Activated CD4-positive, alpha-beta T cell treated with anti-CD3 and anti-CD28 coated beads for 36 hours (primary cell): Measurements from ENCODE around the gene FSTL5. TPM values are rescaled to one million over a fixed set of nuclear protein-coding genes. Genes with fewer than 3 reads are reported as not detected.

ENCODE experiments used
- ATAC-seq: fragments of 200-7000 bp; cut with Tn5 transposase; one replicate; pipeline ENCODE4 v1.10.0; 2021; ENCODE audit warnings: mild to moderate bottlenecking, moderate library complexity
- CTCF ChIA-PET: fragments of 350-600 bp; sonication (Branson Sonifier 250); formaldehyde crosslinking; loops from one replicate; lab custom pipeline; 2021; ENCODE audit warnings: antibody characterized with exemption; lab: Charles Lee
- POLR2A ChIA-PET: fragments of 350-600 bp; sonication (Branson Sonifier 250); formaldehyde crosslinking; loops from one replicate; lab custom pipeline; 2021; ENCODE audit warnings: antibody characterized with exemption, inconsistent platforms; lab: Charles Lee
- DNase-seq: peaks from one replicate; pipeline ENCODE4 v3.0.0-alpha.2; 2020
- H3K27ac Mint-ChIP-seq: one replicate; pipeline ENCODE4 v1.8.0; 2021; ENCODE audit warnings: mixed read lengths
- H3K27me3 Mint-ChIP-seq: one replicate; pipeline ENCODE4 v1.8.0; 2021; ENCODE audit warnings: mixed read lengths
- H3K36me3 Mint-ChIP-seq: one replicate; pipeline ENCODE4 v1.8.0; 2021; ENCODE audit warnings: low read depth, mixed read lengths
- H3K4me1 Mint-ChIP-seq: one replicate; pipeline ENCODE4 v1.8.0; 2021; ENCODE audit warnings: mixed read lengths
- H3K4me3 Mint-ChIP-seq: one replicate; pipeline ENCODE4 v1.8.0; 2021; ENCODE audit warnings: mild to moderate bottlenecking, moderate library complexity, mixed read lengths
- H3K9me3 Mint-ChIP-seq: one replicate; pipeline ENCODE4 v1.8.0; 2021; ENCODE audit warnings: low read depth, mixed read lengths
- intact Hi-C, 2 experiments: fragments of 100-400 bp; cut with DNase I in 1 of 2; cut with micrococcal nuclease in 1 of 2; formaldehyde crosslinking; loops; one replicate each; pipeline versions ENCODE4 v1.14.2 to v1.15.1; 2022 to 2024; cut with DNase I, micrococcal nuclease
- total RNA-seq, 2 experiments: library from RNA; stranded (reverse); gene quantifications; one replicate each; pipeline ENCODE4 v1.2.3, GENCODE V29; 2021

The FSTL5 gene
- total RNA-seq, 2 experiments from 2014 or later, result not detected

- Mint-ChIP-seq H3K9me3 (peaks cover 5% of the 10 kb centered on the region), H3K4me1 (no peaks in the 10 kb centered on the region), H3K36me3 (no peaks in the 10 kb centered on the region), H3K27me3 (no peaks in the 10 kb centered on the region), H3K4me3 (no peak overlapping the region), H3K27ac (no peak overlapping the region)
- intact Hi-C loops, result no loop called here
- DNase-seq, result no peak
- CTCF ChIA-PET, result no interaction called here
- POLR2A ChIA-PET, result no interaction called here
- no peak for ATAC-seq
These were observed 500.0 kb downstream of the FSTL5 start for GRCh38 chr4:161663844-161664243.

DNA sequence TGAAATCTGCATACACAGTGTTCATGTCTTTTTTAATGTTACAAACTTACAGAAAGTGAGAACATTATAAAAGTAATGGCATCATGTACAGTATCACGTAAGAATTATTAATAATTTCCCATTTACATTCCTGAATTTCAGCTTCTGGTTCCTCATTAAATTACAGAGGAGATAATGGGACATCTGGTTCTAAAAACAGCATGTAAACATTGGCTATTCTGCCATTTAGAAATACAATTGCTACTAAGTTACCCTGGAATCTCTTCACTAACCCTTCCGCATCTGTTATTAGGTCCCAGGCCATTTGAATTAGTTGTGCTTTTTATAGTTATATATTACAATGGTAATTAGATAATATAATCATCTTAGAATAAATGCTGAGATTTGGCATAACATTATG lies 505.1 kb downstream of the FSTL5 start:
- H3K4me1 Mint-ChIP-seq, result no peaks in the 10 kb centered on the region
- no peaks in the 10 kb centered on the region for H3K27me3 Mint-ChIP-seq
- DNase-seq, result no peak
- no peak for ATAC-seq
- peaks cover 5% of the 10 kb centered on the region for H3K9me3 Mint-ChIP-seq
- H3K36me3 Mint-ChIP-seq, result no peaks in the 10 kb centered on the region
- CTCF ChIA-PET, result no interaction called here
- intact Hi-C loops, result no loop called here
- no peak overlapping the region for H3K4me3 Mint-ChIP-seq
- POLR2A ChIA-PET, result no interaction called here
- H3K27ac Mint-ChIP-seq, result no peak overlapping the region

DNA sequence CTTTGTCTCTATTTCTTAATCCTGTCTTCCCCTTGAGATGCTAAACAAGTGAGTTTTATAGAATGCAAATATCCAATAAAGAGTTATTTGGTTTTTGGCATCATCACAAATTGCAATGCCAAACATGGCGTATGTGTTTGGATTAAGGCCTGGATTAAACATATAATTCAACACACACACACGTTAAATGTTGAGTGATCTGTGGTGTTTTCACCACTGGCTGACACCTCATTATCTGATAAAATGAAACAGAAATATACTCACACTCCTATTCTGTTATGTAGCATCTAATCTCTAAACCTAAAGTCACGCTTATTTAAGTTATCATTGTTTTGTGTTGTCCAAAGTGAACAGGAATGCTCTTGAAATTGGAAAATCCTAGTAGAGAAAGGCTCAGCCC lies 506.2 kb downstream of the FSTL5 start:
- H3K27ac Mint-ChIP-seq, result no peak overlapping the region
- no peaks in the 10 kb centered on the region for H3K27me3 Mint-ChIP-seq
- ATAC-seq (no peak), DNase-seq (no peak)
- ChIA-PET POLR2A (no interaction called here), CTCF (no interaction called here)
- peaks cover 6% of the 10 kb centered on the region for H3K9me3 Mint-ChIP-seq
- intact Hi-C loops, result no loop called here
- H3K4me1 Mint-ChIP-seq, result no peaks in the 10 kb centered on the region
- no peak overlapping the region for H3K4me3 Mint-ChIP-seq
- no peaks in the 10 kb centered on the region for H3K36me3 Mint-ChIP-seq

GRCh38 chr4:161656594-161656993 lies 507.2 kb downstream of the FSTL5 start:
- Mint-ChIP-seq H3K4me3 (no peak overlapping the region), H3K4me1 (no peaks in the 10 kb centered on the region), H3K9me3 (peaks cover 6% of the 10 kb centered on the region), H3K36me3 (no peaks in the 10 kb centered on the region), H3K27me3 (no peaks in the 10 kb centered on the region), H3K27ac (no peak overlapping the region)
- DNase-seq, result no peak
- CTCF ChIA-PET, result no interaction called here
- intact Hi-C loops, result no loop called here
- POLR2A ChIA-PET, result no interaction called here
- no peak for ATAC-seq

- ChIA-PET CTCF (interaction anchor here (1.1 kb wide), 1 partner anchor 16 kb away, joined by 4 read pairs; no protein-coding TSS in a partner anchor), POLR2A (interaction anchor here (0.6 kb wide), 1 partner anchor 1644 kb away, joined by 3 read pairs; no protein-coding TSS in a partner anchor)
- Mint-ChIP-seq H3K27me3 (no peaks in the 10 kb centered on the region), H3K36me3 (no peaks in the 10 kb centered on the region), H3K4me3 (no peak overlapping the region), H3K4me1 (no peaks in the 10 kb centered on the region), H3K9me3 (peaks cover 4% of the 10 kb centered on the region), H3K27ac (no peak overlapping the region)
- no peak for DNase-seq
- ATAC-seq, result no peak
- intact Hi-C loops, result no loop called here
These were observed 508.7 kb downstream of the FSTL5 start for GRCh38 chr4:161655148-161655547.

GRCh38 chr4:161653697-161654096 lies 510.1 kb downstream of the FSTL5 start:
- Mint-ChIP-seq H3K36me3 (no peaks in the 10 kb centered on the region), H3K27ac (no peak overlapping the region), H3K4me1 (no peaks in the 10 kb centered on the region), H3K27me3 (no peaks in the 10 kb centered on the region), H3K4me3 (no peak overlapping the region), H3K9me3 (peaks cover 9% of the 10 kb centered on the region)
- POLR2A ChIA-PET, result no interaction called here
- DNase-seq (no peak), ATAC-seq (no peak)
- intact Hi-C loops, result no loop called here
- CTCF ChIA-PET, result no interaction called here

- Mint-ChIP-seq H3K9me3 (peaks cover 8% of the 10 kb centered on the region), H3K4me1 (no peaks in the 10 kb centered on the region), H3K27ac (no peak overlapping the region), H3K36me3 (no peaks in the 10 kb centered on the region), H3K4me3 (no peak overlapping the region), H3K27me3 (no peaks in the 10 kb centered on the region)
- intact Hi-C loops, result no loop called here
- CTCF ChIA-PET, result no interaction called here
- ATAC-seq (no peak), DNase-seq (no peak)
- POLR2A ChIA-PET, result no interaction called here
These were observed 512.2 kb downstream of the FSTL5 start for GRCh38 chr4:161651586-161651985.

DNA sequence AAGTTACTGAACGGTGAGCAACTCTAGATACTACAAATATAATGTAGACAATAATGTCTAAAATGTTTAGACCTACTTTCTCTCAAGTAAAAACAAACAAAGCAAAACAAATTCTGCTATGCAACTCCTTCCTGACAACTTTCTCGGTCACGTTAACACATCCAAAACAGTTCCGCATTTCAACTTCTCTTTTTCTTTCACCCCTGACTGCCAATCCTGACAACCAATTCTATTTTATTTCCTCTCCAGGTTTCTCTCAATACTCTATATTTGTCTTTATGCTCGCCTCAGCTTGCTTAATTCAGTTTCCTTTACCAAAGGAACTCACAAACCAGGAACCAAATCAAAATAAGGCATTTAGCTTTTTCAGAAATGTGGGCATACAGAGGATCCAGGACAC lies 513.0 kb downstream of the FSTL5 start:
- ChIA-PET POLR2A (no interaction called here), CTCF (no interaction called here)
- intact Hi-C loops, result no loop called here
- Mint-ChIP-seq H3K4me3 (no peak overlapping the region), H3K36me3 (no peaks in the 10 kb centered on the region), H3K4me1 (no peaks in the 10 kb centered on the region), H3K27me3 (no peaks in the 10 kb centered on the region), H3K27ac (no peak overlapping the region), H3K9me3 (peaks cover 8% of the 10 kb centered on the region)
- DNase-seq (no peak), ATAC-seq (no peak)

DNA sequence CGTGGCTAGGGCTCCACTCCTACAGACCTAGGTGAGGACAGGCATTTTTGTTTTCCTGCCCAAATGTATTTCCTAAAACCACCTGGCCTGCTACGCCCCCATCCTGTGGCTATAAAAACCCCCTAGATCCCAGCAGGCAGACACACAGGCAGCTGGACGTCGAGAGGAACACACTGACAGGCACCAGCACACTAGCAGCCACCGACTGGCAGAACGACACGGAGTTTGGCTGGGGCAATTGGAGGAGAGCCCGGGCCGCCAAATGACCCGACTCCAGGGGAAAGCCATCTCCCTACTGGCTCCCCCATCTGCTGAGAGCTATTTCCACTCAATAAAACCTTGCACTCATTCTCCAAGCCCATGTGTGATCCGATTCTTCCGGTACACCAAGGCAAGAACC lies 516.0 kb downstream of the FSTL5 start:
- no peaks in the 10 kb centered on the region for H3K36me3 Mint-ChIP-seq
- H3K27me3 Mint-ChIP-seq, result no peaks in the 10 kb centered on the region
- CTCF ChIA-PET, result no interaction called here
- POLR2A ChIA-PET, result no interaction called here
- intact Hi-C loops, result no loop called here
- no peak overlapping the region for H3K27ac Mint-ChIP-seq
- no peak overlapping the region for H3K4me3 Mint-ChIP-seq
- ATAC-seq (no peak), DNase-seq (no peak)
- peaks cover 10% of the 10 kb centered on the region for H3K9me3 Mint-ChIP-seq
- no peaks in the 10 kb centered on the region for H3K4me1 Mint-ChIP-seq

DNA sequence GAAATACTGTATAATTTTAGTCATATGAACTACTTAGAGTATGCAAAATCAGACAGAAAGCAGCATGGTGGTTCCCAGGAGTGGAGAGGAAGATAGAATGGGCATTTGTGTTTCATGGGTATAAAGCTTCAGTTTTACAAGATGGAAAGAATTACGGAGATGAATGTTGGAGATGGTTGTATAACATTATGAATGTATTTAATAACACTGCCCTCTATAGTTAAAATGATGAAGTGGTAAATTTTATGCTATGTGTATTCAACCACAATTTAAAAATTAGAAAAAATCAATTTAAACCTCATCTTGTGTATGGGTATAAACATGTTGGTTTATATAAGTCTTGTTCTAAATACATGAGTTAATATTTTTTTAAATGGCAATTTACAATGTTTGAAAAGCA lies 521.1 kb downstream of the FSTL5 start:
- Mint-ChIP-seq H3K4me1 (no peaks in the 10 kb centered on the region), H3K36me3 (no peaks in the 10 kb centered on the region), H3K9me3 (peaks cover 4% of the 10 kb centered on the region), H3K27me3 (no peaks in the 10 kb centered on the region), H3K4me3 (no peak overlapping the region), H3K27ac (no peak overlapping the region)
- no peak for DNase-seq
- intact Hi-C loops, result no loop called here
- POLR2A ChIA-PET, result no interaction called here
- ATAC-seq, result no peak
- CTCF ChIA-PET, result no interaction called here

DNA sequence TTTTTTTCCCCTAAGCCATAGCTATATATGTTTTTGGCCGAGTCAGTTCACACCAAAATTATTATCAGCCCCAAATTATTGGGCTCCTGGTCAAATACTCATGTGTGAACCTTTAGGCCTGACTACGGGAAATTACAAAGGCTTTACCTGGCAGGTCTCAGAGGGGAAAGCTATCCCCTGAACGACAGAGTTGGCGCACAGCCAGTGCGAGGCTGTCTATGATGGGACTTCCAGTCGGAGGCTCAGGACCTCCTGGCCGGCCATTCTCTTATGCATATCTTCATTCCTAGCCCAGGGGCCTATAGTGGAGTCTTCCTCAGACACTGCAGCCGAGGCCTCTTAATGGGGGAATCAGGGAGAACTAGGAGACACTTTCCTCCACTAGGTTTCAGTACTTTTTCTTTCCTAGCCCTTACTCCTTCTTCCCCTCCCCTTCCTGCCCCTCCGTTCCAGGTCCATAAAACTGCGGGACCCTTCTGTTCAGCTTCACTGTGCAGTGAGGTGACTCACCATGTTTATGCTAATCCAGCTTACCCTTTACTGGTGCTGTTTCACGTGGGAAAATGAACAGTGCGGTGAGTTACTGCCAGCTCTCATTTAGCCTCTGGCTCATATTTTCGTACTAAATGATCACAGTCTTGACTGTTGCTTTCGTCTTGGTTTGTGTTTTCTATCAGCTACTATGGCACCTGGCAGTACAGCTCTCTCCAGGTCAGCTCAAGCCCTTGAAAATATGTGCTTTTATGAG lies 533.9 kb downstream of the FSTL5 start:
- no peak overlapping the region for H3K4me3 Mint-ChIP-seq
- H3K9me3 Mint-ChIP-seq, result peaks cover 7% of the 10 kb centered on the region
- no peaks in the 10 kb centered on the region for H3K4me1 Mint-ChIP-seq
- no peaks in the 10 kb centered on the region for H3K27me3 Mint-ChIP-seq
- intact Hi-C loops, result no loop called here
- DNase-seq, result no peak
- no peak for ATAC-seq
- no peaks in the 10 kb centered on the region for H3K36me3 Mint-ChIP-seq
- POLR2A ChIA-PET, result no interaction called here
- CTCF ChIA-PET, result interaction anchor here (0.7 kb wide), 1 partner anchor 1115 kb away, joined by 3 read pairs; no protein-coding TSS in a partner anchor
- H3K27ac Mint-ChIP-seq, result no peak overlapping the region

- DNase-seq, result no peak
- no peaks in the 10 kb centered on the region for H3K4me1 Mint-ChIP-seq
These were observed 559.1 kb downstream of the FSTL5 start for GRCh38 chr4:161604516-161605300.

More at GRCh38 chr4:161604516-161605300, 559.1 kb downstream of the FSTL5 start:
- Mint-ChIP-seq H3K36me3 (no peaks in the 10 kb centered on the region), H3K4me3 (no peak overlapping the region), H3K27me3 (no peaks in the 10 kb centered on the region), H3K9me3 (peaks cover 6% of the 10 kb centered on the region), H3K27ac (no peak overlapping the region)
- CTCF ChIA-PET, result no interaction called here
- POLR2A ChIA-PET, result no interaction called here
- intact Hi-C loops, result no loop called here
- no peak for ATAC-seq
